HG03457 (cell line): ENCODE measurements around the gene DNAJC5G.
"Not testable (repeated sequence)": the region's sequence is repeated elsewhere in the genome, so short reads cannot be mapped to it uniquely, and the experiment has no call there.

Experiments used
- ATAC-seq: cut with Tn5 transposase; IDR thresholded peaks from one replicate; pipeline ENCODE4 v1.9.1; 2021; ENCODE audit warnings: moderate number of reproducible peaks; ENCODE audit not compliant: unreplicated experiment

The DNAJC5G gene

GRCh38 chr2:27250652-27251379 lies 24.4 kb upstream of the DNAJC5G start:
- no peak for ATAC-seq

- no peak for ATAC-seq
These were observed 23.5 kb upstream of the DNAJC5G start for GRCh38 chr2:27251766-27252165.

GRCh38 chr2:27255187-27255586 lies 20.0 kb upstream of the DNAJC5G start:
- no peak for ATAC-seq

GRCh38 chr2:27255660-27256059 lies 19.6 kb upstream of the DNAJC5G start:
- no peak for ATAC-seq

GRCh38 chr2:27256855-27257454 lies 18.3 kb upstream of the DNAJC5G start:
- ATAC-seq, result no peak

- no peak for ATAC-seq
These were observed 17.2 kb upstream of the DNAJC5G start for GRCh38 chr2:27258051-27258450.

- no peak for ATAC-seq
These were observed 13.8 kb upstream of the DNAJC5G start for GRCh38 chr2:27261241-27261925.

- ATAC-seq, result no peak
These were observed 13.3 kb upstream of the DNAJC5G start for GRCh38 chr2:27261926-27262298.

- ATAC-seq, result no peak
These were observed 12.6 kb upstream of the DNAJC5G start, which contains the start of gene SLC30A3 for GRCh38 chr2:27262379-27263286. Gene SLC30A3 (minus strand): TSS chr2:27263047. CDS start chr2:27262906, 141 bp downstream.

- no peak for ATAC-seq
These were observed 11.7 kb upstream of the DNAJC5G start for GRCh38 chr2:27263287-27264252.

- no peak for ATAC-seq
These were observed 10.9 kb upstream of the DNAJC5G start for GRCh38 chr2:27264253-27264752.

- ATAC-seq, result no peak
These were observed 10.3 kb upstream of the DNAJC5G start for GRCh38 chr2:27264753-27265535.

GRCh38 chr2:27265536-27265870 lies 9.7 kb upstream of the DNAJC5G start:
- no peak for ATAC-seq

GRCh38 chr2:27268296-27268695 lies 6.9 kb upstream of the DNAJC5G start:
- not testable (repeated sequence) for ATAC-seq

- no peak for ATAC-seq
These were observed 5.1 kb upstream of the DNAJC5G start for GRCh38 chr2:27270131-27270530.

GRCh38 chr2:27270670-27271069 lies 4.6 kb upstream of the DNAJC5G start:
- ATAC-seq, result no peak

GRCh38 chr2:27271631-27272340 lies 3.4 kb upstream of the DNAJC5G start:
- no peak for ATAC-seq
